ENCODE measurements around the gene MAP4K4.

GRCh38 chr2:101895039-101895438 lies 197.5 kb downstream of the MAP4K4 start:
- TF ChIP-seq CTCF (IDR thresholded peaks at IDR 0.05) (no peak), POLR2A (IDR thresholded peaks at IDR 0.05) (no peak)

All from lower leg skin (tissue), 3 donors.